Raji (cell line): Measurements from ENCODE around the gene MPPE1.

Source experiments
- POLR2A ChIP-seq: IDR thresholded peaks from 2 replicates; pipeline ENCODE4 v1.6.1; 2011; ENCODE audit warnings: low read depth, low read length, control low read depth; ENCODE audit not compliant: insufficient read depth

The MPPE1 gene

GRCh38 chr18:11849841-11850634 lies 58.1 kb downstream of the MPPE1 start:
- TF ChIP-seq POLR2A: no peak

- TF ChIP-seq POLR2A: no peak
Observed at GRCh38 chr18:11849279-11849678, 58.8 kb downstream of the MPPE1 start.

- TF ChIP-seq POLR2A: no peak
Observed at GRCh38 chr18:11847811-11848210, 60.3 kb downstream of the MPPE1 start.

GRCh38 chr18:11845654-11846053 lies 62.5 kb downstream of the MPPE1 start:
- TF ChIP-seq POLR2A: no peak

- TF ChIP-seq POLR2A: no peak
Observed at GRCh38 chr18:11844436-11844835, 63.7 kb downstream of the MPPE1 start.

- no peak for TF ChIP-seq POLR2A
Observed at GRCh38 chr18:11842562-11842961, 65.6 kb downstream of the MPPE1 start.

- no peak for TF ChIP-seq POLR2A
Observed at GRCh38 chr18:11840493-11840892, 67.6 kb downstream of the MPPE1 start.

GRCh38 chr18:11839556-11839955 lies 68.6 kb downstream of the MPPE1 start:
- TF ChIP-seq POLR2A: no peak

- no peak for TF ChIP-seq POLR2A
Observed at GRCh38 chr18:11834772-11835171, 73.3 kb downstream of the MPPE1 start.
